ENCODE results near the gene CDCP2.
"Not testable (repeated sequence)": the region's sequence is repeated elsewhere in the genome, so short reads cannot be mapped to it uniquely, and the experiment has no call there.

The CDCP2 gene

DNA sequence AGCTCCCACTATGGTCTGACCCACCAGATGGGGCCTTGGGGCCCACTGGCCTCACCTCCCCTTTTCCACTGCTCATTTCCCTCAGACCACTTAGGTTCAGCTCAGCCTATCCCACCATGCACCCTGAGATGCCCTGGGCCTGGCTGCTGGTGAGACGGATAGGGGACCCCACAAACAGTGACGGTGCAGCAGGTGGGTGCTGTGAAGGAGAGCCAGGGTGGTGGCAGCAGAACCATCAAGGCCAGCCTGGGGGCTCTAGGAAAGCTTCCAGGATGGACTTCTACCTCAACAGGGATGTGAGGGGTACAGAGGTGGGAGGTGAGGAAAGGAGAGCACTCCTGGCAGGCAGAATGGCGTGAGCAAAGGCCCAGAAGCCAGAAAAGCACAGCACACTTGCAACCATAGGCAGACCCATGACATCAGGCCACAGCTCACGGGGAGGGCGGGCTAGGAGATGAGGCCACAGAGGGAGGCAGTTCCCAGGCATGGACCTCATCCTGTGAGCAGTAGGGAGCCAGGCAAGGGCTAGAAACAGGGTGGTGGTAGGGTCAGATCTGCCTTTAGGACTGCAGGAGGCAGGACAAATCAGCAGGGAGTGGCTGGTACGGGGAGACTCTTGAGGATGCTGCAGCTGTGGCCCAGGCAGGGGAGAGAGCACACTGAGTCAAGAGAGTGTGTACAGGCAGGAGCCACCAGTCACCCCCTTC lies 24.0 kb upstream of the CDCP2 start:
- DNase-seq (ENCODE audit: low spot score in 2 of 2) (no peak), ATAC-seq (replicated peaks; ENCODE audit: extremely low read depth, poor library complexity, severe bottlenecking) (no peak)
- H3K27ac Mint-ChIP-seq (ENCODE audit: low read depth) = no peak overlapping the region
- peaks cover 3% of the 10 kb centered on the region for H3K36me3 Mint-ChIP-seq (ENCODE audit: insufficient read depth)
- H3K27me3 Mint-ChIP-seq = no peaks in the 10 kb centered on the region
- H3K4me1 Mint-ChIP-seq = no peaks in the 10 kb centered on the region
- no peaks in the 10 kb centered on the region for H3K9me3 Mint-ChIP-seq
- no peak overlapping the region for H3K4me3 Mint-ChIP-seq

GRCh38 chr1:54174106-54174505 lies 21.3 kb upstream of the CDCP2 start:
- peaks cover 3% of the 10 kb centered on the region for H3K36me3 Mint-ChIP-seq (ENCODE audit: insufficient read depth)
- no peak overlapping the region for H3K27ac Mint-ChIP-seq (ENCODE audit: low read depth)

DNA sequence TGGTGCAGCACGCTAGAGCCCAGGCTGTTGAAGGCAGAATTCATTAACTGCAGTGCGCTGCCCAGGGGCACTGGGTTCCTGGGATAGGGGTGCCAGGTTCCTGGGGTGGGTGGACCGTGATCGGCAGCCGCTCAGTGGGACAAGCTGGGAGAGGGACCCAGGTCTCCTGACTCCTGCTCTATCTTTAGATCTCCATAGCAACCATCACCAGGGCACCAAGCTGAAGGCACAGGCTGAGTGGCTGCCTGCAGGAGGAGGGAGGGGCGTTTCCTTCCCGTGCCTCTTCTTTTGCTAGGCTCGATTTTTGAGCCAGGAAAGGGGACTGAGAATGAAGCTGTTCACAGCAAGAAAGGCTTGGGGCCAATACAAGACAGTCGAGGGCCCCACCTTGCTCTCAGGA lies 20.9 kb upstream of the CDCP2 start:
- DNase-seq (ENCODE audit: low spot score in 2 of 2) (no peak), ATAC-seq (replicated peaks; ENCODE audit: extremely low read depth, poor library complexity, severe bottlenecking) (no peak)
- Mint-ChIP-seq H3K4me3 (no peak overlapping the region), H3K4me1 (no peaks in the 10 kb centered on the region), H3K36me3 (ENCODE audit: insufficient read depth) (peaks cover 3% of the 10 kb centered on the region), H3K27ac (ENCODE audit: low read depth) (no peak overlapping the region), H3K9me3 (no peaks in the 10 kb centered on the region), H3K27me3 (no peaks in the 10 kb centered on the region)

More at GRCh38 chr1:54174106-54174505, 21.3 kb upstream of the CDCP2 start:
- Mint-ChIP-seq H3K27me3 (no peaks in the 10 kb centered on the region), H3K4me3 (no peak overlapping the region), H3K9me3 (no peaks in the 10 kb centered on the region), H3K4me1 (no peaks in the 10 kb centered on the region)
- DNase-seq (ENCODE audit: low spot score in 2 of 2) (no peak), ATAC-seq (replicated peaks; ENCODE audit: extremely low read depth, poor library complexity, severe bottlenecking) (no peak)

DNA sequence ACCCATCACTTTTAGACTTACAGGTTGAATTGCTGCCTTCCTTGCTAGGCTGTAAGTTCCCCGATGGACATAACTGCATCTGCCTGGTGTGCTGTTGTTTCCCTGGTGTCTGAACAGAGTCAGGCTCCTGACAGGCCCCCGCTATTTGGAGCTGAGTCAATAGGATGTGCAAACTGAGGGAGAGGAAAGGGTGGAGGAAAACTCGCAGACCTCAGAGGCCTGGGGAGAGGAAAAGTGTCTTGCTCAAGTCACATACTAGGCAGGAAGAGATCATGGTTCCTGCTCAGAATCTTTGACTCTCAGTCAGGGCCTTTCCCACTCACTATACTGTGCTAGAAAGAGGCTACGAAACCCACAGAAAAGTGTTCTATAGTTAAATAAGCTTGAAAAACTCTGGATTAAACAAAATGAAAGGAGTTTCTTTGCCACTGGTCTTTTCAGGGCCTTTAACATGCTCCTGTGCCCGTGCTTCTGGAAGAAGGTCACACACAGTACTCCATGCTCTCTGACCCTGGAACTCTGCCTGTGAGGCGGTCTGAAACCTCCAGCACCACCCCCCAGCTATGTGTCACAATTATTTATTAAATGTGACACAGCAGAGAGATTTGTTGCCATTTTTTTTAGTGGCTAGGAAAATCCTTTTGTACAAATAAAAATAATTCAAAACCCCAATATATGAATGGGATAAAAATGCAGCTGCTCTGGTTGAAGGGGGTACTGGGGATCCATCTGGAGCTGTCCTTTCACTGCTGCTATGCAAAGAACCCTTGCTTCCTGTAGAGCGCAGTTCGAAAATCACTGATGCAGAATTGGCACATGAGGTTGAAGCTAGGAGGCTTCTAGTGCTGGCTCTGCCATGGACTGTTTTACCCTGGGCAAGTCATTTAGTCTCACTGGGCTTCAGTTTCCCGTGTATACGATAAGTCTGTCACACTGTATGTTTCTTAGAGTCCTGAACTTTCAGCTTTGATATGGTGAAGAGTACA lies 20.1 kb upstream of the CDCP2 start:
- Mint-ChIP-seq H3K27ac (ENCODE audit: low read depth) (no peak overlapping the region), H3K9me3 (no peaks in the 10 kb centered on the region), H3K36me3 (ENCODE audit: insufficient read depth) (peaks cover under 1% of the 10 kb centered on the region), H3K4me1 (no peaks in the 10 kb centered on the region), H3K4me3 (no peak overlapping the region), H3K27me3 (no peaks in the 10 kb centered on the region)
- no peak for ATAC-seq (replicated peaks; ENCODE audit: extremely low read depth, poor library complexity, severe bottlenecking)
- no peak for DNase-seq (ENCODE audit: low spot score in 2 of 2)

- H3K9me3 Mint-ChIP-seq = no peaks in the 10 kb centered on the region
- H3K27me3 Mint-ChIP-seq = no peaks in the 10 kb centered on the region
- ATAC-seq (replicated peaks; ENCODE audit: extremely low read depth, poor library complexity, severe bottlenecking) (no peak), DNase-seq (ENCODE audit: low spot score in 2 of 2) (no peak)
- no peak overlapping the region for H3K4me3 Mint-ChIP-seq
- no peaks in the 10 kb centered on the region for H3K4me1 Mint-ChIP-seq
- H3K36me3 Mint-ChIP-seq (ENCODE audit: insufficient read depth) = no peaks in the 10 kb centered on the region
- H3K27ac Mint-ChIP-seq (ENCODE audit: low read depth) = no peak overlapping the region
Measured at GRCh38 chr1:54171606-54172005, 18.8 kb upstream of the CDCP2 start.

DNA sequence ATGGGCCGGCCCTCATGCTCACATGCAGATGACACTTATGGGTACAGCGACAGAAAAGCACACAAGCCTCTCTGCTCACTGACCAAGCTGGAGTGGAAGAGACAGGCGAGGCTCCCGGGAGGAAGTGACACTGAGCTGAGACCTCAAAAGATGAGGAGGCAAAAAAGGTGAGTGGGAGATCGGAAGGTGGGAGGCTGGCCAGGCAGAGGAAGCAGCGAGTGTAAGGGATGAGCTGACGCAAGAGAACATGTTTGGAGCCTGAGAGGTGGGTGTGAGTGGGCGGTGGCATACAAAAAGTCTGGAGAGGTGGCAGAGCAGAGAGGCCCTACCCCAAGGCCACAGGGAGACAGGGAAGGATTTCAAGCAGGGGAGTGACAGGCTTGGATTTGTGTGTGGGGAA lies 18.2 kb upstream of the CDCP2 start:
- ATAC-seq (replicated peaks; ENCODE audit: extremely low read depth, poor library complexity, severe bottlenecking) (no peak), DNase-seq (ENCODE audit: low spot score in 2 of 2) (no peak)
- no peaks in the 10 kb centered on the region for H3K36me3 Mint-ChIP-seq (ENCODE audit: insufficient read depth)
- no peaks in the 10 kb centered on the region for H3K9me3 Mint-ChIP-seq
- no peak overlapping the region for H3K27ac Mint-ChIP-seq (ENCODE audit: low read depth)
- H3K4me3 Mint-ChIP-seq = no peak overlapping the region
- H3K27me3 Mint-ChIP-seq = no peaks in the 10 kb centered on the region
- no peaks in the 10 kb centered on the region for H3K4me1 Mint-ChIP-seq

DNA sequence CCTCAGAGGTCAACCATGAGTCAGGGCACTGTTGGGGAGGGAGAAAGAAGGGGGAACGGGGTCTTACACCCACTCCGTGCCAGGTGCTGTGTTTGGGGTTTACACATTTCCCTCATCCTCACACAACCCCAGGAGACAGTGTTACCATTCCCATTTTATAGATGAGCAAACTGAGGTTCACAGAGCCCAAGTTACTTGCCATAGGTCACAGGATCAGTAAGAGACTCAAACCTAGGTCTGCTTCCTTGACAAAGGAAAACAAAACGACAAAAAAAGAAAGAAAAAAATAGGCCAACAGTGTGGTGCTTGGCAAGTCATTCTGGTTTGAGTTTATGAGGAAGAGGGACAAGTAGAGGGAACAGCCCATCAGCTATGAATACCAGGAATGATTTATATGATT lies 16.3 kb upstream of the CDCP2 start:
- H3K4me1 Mint-ChIP-seq = no peaks in the 10 kb centered on the region
- H3K9me3 Mint-ChIP-seq = no peaks in the 10 kb centered on the region
- ATAC-seq (replicated peaks; ENCODE audit: extremely low read depth, poor library complexity, severe bottlenecking) (no peak), DNase-seq (ENCODE audit: low spot score in 2 of 2) (no peak)
- no peak overlapping the region for H3K4me3 Mint-ChIP-seq
- no peak overlapping the region for H3K27ac Mint-ChIP-seq (ENCODE audit: low read depth)
- H3K27me3 Mint-ChIP-seq = no peaks in the 10 kb centered on the region
- no peaks in the 10 kb centered on the region for H3K36me3 Mint-ChIP-seq (ENCODE audit: insufficient read depth)

GRCh38 chr1:54168206-54168965 lies 15.6 kb upstream of the CDCP2 start:
- H3K27me3 Mint-ChIP-seq = no peaks in the 10 kb centered on the region
- no peaks in the 10 kb centered on the region for H3K36me3 Mint-ChIP-seq (ENCODE audit: insufficient read depth)
- H3K9me3 Mint-ChIP-seq = no peaks in the 10 kb centered on the region
- H3K27ac Mint-ChIP-seq (ENCODE audit: low read depth) = no peak overlapping the region
- H3K4me1 Mint-ChIP-seq = no peaks in the 10 kb centered on the region
- H3K4me3 Mint-ChIP-seq = no peak overlapping the region
- DNase-seq (ENCODE audit: low spot score in 2 of 2) (no peak), ATAC-seq (replicated peaks; ENCODE audit: extremely low read depth, poor library complexity, severe bottlenecking) (no peak)

GRCh38 chr1:54167422-54168139 lies 14.8 kb upstream of the CDCP2 start:
- Mint-ChIP-seq H3K36me3 (ENCODE audit: insufficient read depth) (no peaks in the 10 kb centered on the region), H3K27me3 (no peaks in the 10 kb centered on the region), H3K4me3 (no peak overlapping the region), H3K9me3 (no peaks in the 10 kb centered on the region), H3K27ac (ENCODE audit: low read depth) (no peak overlapping the region), H3K4me1 (no peaks in the 10 kb centered on the region)
- no peak for DNase-seq (ENCODE audit: low spot score in 2 of 2)
- ATAC-seq (replicated peaks; ENCODE audit: extremely low read depth, poor library complexity, severe bottlenecking) = no peak

GRCh38 chr1:54166357-54166756 lies 13.6 kb upstream of the CDCP2 start:
- H3K4me1 Mint-ChIP-seq; H3K36me3 Mint-ChIP-seq (ENCODE audit: insufficient read depth); DNase-seq (ENCODE audit: low spot score in 2 of 2); H3K9me3 Mint-ChIP-seq; ATAC-seq (replicated peaks; ENCODE audit: extremely low read depth, poor library complexity, severe bottlenecking); H3K27me3 Mint-ChIP-seq; H3K4me3 Mint-ChIP-seq; H3K27ac Mint-ChIP-seq (ENCODE audit: low read depth): not testable (repeated sequence)

DNA sequence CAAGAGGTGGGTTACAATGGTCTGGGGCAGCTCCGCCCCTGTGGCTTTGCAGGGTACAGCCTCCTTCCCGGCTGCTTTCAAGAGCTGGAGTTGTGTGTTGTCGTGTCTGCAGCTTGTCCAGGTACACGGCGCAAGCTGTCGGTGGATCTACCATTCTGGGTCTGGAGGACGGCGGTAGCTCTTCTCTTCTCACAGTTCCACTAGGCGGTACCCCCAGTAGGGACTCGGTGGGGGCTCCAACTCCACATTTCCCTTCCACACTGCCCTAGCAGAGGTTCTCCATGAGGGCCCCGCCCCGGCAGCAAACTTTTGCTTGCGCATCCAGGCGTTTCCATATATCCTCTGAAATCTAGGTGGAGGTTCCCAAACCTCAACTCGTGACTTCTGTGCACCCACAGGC lies 12.3 kb upstream of the CDCP2 start:
- Mint-ChIP-seq H3K9me3 (no peaks in the 10 kb centered on the region), H3K4me3 (no peak overlapping the region), H3K27ac (ENCODE audit: low read depth) (no peak overlapping the region), H3K27me3 (peaks cover 10% of the 10 kb centered on the region), H3K36me3 (ENCODE audit: insufficient read depth) (no peaks in the 10 kb centered on the region), H3K4me1 (no peaks in the 10 kb centered on the region)
- DNase-seq (ENCODE audit: low spot score in 2 of 2) (no peak), ATAC-seq (replicated peaks; ENCODE audit: extremely low read depth, poor library complexity, severe bottlenecking) (no peak)

DNA sequence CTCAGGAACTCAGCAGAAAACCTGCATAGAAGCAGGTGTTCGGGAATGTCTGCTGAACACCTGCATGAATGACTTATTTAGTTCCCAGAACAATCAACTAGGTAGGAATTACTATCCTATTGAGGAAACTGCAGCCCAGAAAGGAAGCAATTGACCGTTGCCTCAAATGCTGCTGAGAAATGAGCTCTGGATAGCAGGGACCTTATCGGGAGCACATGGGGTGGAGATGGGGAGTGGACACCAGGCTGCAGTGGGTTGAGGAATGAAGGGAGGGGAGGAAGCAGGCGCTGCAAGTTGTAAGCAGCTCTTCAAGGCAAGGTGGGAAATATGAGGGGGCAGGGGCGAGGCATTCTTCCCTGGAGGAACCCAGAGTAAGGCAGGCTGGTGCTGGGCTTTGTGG lies 10.8 kb upstream of the CDCP2 start:
- Mint-ChIP-seq H3K36me3 (ENCODE audit: insufficient read depth) (no peaks in the 10 kb centered on the region), H3K27ac (ENCODE audit: low read depth) (no peak overlapping the region), H3K4me3 (no peak overlapping the region), H3K27me3 (peaks cover 10% of the 10 kb centered on the region), H3K4me1 (no peaks in the 10 kb centered on the region), H3K9me3 (no peaks in the 10 kb centered on the region)
- DNase-seq (ENCODE audit: low spot score in 2 of 2) = no peak
- ATAC-seq (replicated peaks; ENCODE audit: extremely low read depth, poor library complexity, severe bottlenecking) = no peak

Measured in central memory CD8-positive, alpha-beta T cell (primary cell).